ENCODE measurements around the gene GJB5. TPM values are rescaled to one million over a fixed set of nuclear protein-coding genes. Genes with fewer than 3 reads are reported as not detected.

GJB5 gene
- total RNA-seq, 4 donors from 2014 or later, result 1.9 TPM; not detected in 3

DNA sequence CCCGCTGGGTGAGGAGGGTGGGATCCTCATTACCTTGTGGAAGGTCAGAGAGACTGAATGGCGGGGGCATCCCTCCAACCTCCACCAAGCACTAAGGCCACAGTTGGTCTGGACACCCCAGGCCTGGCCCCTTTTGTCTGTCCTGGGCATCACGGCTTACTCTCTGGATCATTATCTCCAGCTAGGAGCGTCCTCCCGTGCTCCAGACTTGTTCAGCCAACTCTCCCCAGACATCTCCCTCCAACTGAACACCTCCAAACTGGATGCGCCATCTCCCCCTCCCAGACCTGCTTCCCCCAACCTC is 7.3 kb upstream of the GJB5 start:
- ATAC-seq, result no peak
- Histone ChIP-seq H3K4me1 (peaks cover 0 to 3% (median 0%) of the 10 kb centered on the region in 3 donors), H3K27me3 (peaks cover 40% of the 10 kb centered on the region), H3K36me3 (no peaks in the 10 kb centered on the region), H3K4me3 (no peak overlapping the region), H3K27ac (no peak overlapping the region), H3K9me3 (no peaks in the 10 kb centered on the region)
- TF ChIP-seq EP300 (IDR thresholded peaks at IDR 0.05) (no peak), POLR2AphosphoS5 (IDR thresholded peaks at IDR 0.05) (no peak), POLR2A (IDR thresholded peaks at IDR 0.05) (no peak)
- TF ChIP-seq, protein P1, sequence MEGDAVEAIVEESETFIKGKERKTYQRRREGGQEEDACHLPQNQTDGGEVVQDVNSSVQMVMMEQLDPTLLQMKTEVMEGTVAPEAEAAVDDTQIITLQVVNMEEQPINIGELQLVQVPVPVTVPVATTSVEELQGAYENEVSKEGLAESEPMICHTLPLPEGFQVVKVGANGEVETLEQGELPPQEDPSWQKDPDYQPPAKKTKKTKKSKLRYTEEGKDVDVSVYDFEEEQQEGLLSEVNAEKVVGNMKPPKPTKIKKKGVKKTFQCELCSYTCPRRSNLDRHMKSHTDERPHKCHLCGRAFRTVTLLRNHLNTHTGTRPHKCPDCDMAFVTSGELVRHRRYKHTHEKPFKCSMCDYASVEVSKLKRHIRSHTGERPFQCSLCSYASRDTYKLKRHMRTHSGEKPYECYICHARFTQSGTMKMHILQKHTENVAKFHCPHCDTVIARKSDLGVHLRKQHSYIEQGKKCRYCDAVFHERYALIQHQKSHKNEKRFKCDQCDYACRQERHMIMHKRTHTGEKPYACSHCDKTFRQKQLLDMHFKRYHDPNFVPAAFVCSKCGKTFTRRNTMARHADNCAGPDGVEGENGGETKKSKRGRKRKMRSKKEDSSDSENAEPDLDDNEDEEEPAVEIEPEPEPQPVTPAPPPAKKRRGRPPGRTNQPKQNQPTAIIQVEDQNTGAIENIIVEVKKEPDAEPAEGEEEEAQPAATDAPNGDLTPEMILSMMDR (IDR thresholded peaks at IDR 0.05), result no peak
- 50% methylated on average over 6 of the region's 6 CpGs; no CpG with 5 or more reads in 1 of the 2 donors for WGBS, 2 donors (ENCODE audit: low coverage in 1 of 2)

DNA sequence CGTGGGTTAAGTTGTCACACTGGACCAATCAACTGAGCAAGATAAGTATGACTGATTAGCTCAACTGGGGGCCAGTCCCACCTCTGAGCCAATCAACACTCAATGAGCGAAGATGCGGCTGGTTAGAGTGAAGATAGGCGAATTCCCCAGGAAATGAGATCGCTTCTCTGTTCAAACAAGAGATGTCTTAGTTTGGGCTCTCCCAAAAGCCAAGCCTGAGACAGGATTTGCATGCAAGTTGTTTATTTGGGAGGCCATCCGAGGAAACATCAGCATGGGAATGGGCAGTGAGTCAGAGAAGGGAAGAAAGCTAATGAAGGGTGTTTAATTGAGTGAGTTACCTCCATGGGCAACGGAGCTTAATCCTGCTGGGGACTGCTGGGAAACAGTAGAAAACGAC is 4.9 kb upstream of the GJB5 start:
- ATAC-seq, result no peak
- Histone ChIP-seq H3K36me3 (no peaks in the 10 kb centered on the region), H3K27ac (no peak overlapping the region), H3K27me3 (peaks cover 39% of the 10 kb centered on the region), H3K4me1 (no peaks in the 10 kb centered on the region), H3K9me3 (no peaks in the 10 kb centered on the region), H3K4me3 (no peak overlapping the region)
- 13 to 63% methylated on average over 3 to 4 of the region's 8 CpGs for WGBS, 2 donors (ENCODE audit: low coverage in 1 of 2)
- TF ChIP-seq POLR2AphosphoS5 (IDR thresholded peaks at IDR 0.05) (no peak), POLR2A (IDR thresholded peaks at IDR 0.05) (no peak), EP300 (IDR thresholded peaks at IDR 0.05) (no peak)
- TF ChIP-seq, protein P1 (IDR thresholded peaks at IDR 0.05), result no peak

DNA sequence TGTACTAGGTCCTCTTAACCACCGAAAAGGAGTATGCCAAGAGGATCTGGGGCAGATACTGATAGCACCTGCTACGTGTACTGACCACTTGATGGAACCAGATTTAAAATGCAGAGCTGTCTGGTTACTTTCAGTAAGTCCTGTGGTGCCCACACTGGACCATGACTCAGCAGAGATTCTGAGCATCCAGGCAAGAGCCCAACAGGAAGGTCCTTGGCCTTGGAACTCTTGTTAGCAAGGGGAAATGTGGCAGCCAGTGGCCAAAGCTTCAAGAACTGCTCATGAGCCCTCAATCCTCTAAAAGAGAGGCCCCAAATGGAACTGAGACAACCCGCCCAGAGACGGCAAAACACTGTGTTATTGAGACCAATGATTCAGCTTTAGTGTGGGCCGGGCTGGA is 4.2 kb upstream of the GJB5 start:
- no peak overlapping the region for H3K4me3 ChIP-seq
- H3K27ac ChIP-seq, result no peak overlapping the region
- H3K9me3 ChIP-seq, result no peaks in the 10 kb centered on the region
- 83 to 100% methylated on average over 2 to 4 of the region's 5 CpGs for WGBS, 2 donors (ENCODE audit: low coverage in 1 of 2)
- H3K4me1 ChIP-seq, result no peaks in the 10 kb centered on the region
- no peaks in the 10 kb centered on the region for H3K36me3 ChIP-seq
- TF ChIP-seq POLR2AphosphoS5 (IDR thresholded peaks at IDR 0.05) (no peak), POLR2A (IDR thresholded peaks at IDR 0.05) (no peak), EP300 (IDR thresholded peaks at IDR 0.05) (no peak)
- TF ChIP-seq, protein P1 (IDR thresholded peaks at IDR 0.05), result no peak
- ATAC-seq, result no peak
- peaks cover 46% of the 10 kb centered on the region for H3K27me3 ChIP-seq

DNA sequence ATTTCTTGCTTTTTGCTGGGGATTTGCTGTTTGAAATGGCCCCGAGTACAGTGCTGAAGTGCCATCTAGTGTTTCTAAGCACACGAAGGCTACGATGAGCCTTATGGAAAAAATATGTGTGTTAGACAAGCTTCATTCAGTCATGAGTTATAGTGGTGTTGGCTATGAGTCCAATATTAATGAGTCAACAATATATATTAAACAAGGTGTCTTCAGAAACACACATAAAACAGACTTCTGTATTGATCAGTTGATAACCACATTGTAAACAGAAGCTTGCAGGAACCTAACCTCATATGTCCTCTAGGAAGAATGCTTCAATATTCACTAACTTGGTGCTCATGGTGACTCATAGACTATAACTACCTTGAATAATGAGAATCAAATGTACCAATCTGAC is 1.7 kb upstream of the GJB5 start:
- 67 to 75% methylated on average over 1 to 3 of the region's 3 CpGs for WGBS, 2 donors (ENCODE audit: low coverage in 1 of 2)
- H3K4me3 ChIP-seq, result no peak overlapping the region
- no peaks in the 10 kb centered on the region for H3K9me3 ChIP-seq
- no peak for ATAC-seq
- peaks cover 41% of the 10 kb centered on the region for H3K27me3 ChIP-seq
- TF ChIP-seq, protein P1 (IDR thresholded peaks at IDR 0.05), result no peak
- no peak for TF ChIP-seq POLR2AphosphoS5 (IDR thresholded peaks at IDR 0.05)
- no peak for TF ChIP-seq POLR2A (IDR thresholded peaks at IDR 0.05)
- TF ChIP-seq EP300 (IDR thresholded peaks at IDR 0.05), result no peak
- H3K4me1 ChIP-seq, result no peaks in the 10 kb centered on the region
- H3K27ac ChIP-seq, result no peak overlapping the region
- H3K36me3 ChIP-seq, result no peaks in the 10 kb centered on the region

DNA sequence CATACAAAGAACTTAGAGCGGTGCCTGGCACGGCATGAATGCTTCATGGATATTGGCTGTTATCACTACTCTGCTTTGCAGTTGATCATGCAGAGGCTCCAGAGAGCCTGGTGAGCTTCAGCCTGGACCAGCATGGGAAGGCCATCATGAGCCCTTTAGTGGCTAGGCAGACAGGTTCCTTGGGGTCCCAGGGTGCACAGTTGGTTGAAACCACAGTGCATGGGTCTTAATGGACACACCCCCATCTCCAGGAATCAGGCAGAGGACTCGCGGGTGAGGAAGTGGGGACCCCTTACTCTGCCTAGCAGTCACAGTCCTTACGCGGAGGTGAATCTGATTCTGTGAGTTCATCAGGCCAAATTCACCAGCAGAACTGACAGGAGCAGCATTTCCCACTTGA is 1.1 kb downstream of the GJB5 start:
- Histone ChIP-seq H3K4me3 (no peak overlapping the region), H3K9me3 (no peaks in the 10 kb centered on the region), H3K36me3 (no peaks in the 10 kb centered on the region), H3K4me1 (no peaks in the 10 kb centered on the region), H3K27me3 (peaks cover 37% of the 10 kb centered on the region), H3K27ac (no peak overlapping the region)
- no peak for TF ChIP-seq POLR2AphosphoS5 (IDR thresholded peaks at IDR 0.05)
- no peak for ATAC-seq
- WGBS, 2 donors (ENCODE audit: low coverage in 1 of 2), result 95 to 100% methylated on average over 1 to 3 of the region's 6 CpGs
